Measurements from ENCODE around the gene ZBTB9. TPM values are rescaled to one million over a fixed set of nuclear protein-coding genes. Genes with fewer than 3 reads are reported as not detected.

Gene ZBTB9
- total RNA-seq, 1 experiment from 2014 or later: 19.4 TPM

GRCh38 chr6:33424855-33425667, 29.3 kb upstream of the ZBTB9 start:
- POLR2A ChIA-PET: interaction anchor here (0.7 to 1.2 kb wide), 3 partner anchors 13 to 29 kb away, joined by 3 read pairs; partner anchors contain the start of gene ZBTB9

DNA sequence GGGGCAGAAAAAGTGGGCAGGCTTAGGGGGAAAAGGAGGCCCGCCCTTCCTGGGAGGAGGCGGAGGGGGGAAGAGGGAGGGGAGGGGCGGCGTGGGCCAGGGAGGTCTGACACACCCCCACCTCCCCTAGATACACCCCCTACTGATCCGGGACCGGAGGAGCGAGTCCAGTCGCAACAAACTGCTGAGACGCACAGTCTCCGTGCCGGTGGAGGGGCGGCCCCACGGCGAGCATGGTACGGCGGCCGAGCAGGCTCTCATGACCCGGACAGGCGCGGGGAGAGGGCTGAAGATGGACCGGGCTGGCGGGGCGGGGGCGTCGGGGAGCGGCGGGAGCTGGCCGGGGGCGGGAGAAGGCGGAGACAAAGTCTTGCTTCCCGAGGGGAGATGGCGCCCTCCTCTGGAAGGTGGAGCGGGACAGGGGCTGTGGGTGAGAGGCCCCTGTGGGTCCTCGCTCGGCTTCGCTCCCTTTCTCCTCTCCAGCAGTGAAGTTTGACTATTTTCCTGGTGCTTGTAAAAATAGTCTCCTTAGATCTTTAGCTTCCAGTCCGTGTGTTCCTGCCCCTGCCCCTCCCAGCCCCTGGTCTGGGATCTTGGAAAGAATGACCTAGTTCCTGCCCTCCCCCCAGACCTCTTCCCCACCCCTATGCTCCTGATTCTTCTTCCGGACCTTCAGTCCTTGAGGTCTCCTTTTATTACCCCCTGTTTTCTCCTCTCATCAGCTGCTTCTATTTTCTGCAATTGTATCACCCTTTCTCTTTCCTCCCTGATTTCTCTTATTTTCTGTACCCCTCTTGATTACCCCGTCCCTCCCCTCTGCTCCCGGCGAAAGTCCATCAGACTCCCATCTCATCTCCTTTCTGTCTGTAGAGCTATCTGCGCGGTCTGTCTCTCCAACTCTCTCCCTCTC, 28.5 kb upstream of the ZBTB9 start:
- DNase-seq (ENCODE audit: low spot score): peak; percentile 93
- peak overlapping the region; percentile 85 for H3K4me3 Mint-ChIP-seq
- peaks cover 74% of the 10 kb centered on the region for H3K4me1 Mint-ChIP-seq
- peaks cover 13% of the 10 kb centered on the region for H3K36me3 Mint-ChIP-seq
- peak overlapping the region; percentile 93 for H3K27ac Mint-ChIP-seq
- no peaks in the 10 kb centered on the region; the same call in 1 of the 2 replicates for H3K27me3 Mint-ChIP-seq (ENCODE audit: low read depth)
- peak; percentile 76 for ATAC-seq
- CTCF ChIA-PET: interaction anchor here (0.6 to 2.7 kb wide), 26 partner anchors 8 to 1905 kb away, joined by 3 to 21 read pairs (median 4); partner anchors contain the start of genes B3GALT4, BAK1, CUTA and KIFC1
- POLR2A ChIA-PET: interaction anchor here (0.7 to 1.3 kb wide), 5 partner anchors 8 to 108 kb away, joined by 3 to 6 read pairs (median 3); partner anchors contain the start of genes CUTA, ZBTB22 and ZBTB9
- H3K9me3 Mint-ChIP-seq: no peaks in the 10 kb centered on the region
- no peak for TF ChIP-seq ARID4B (CRISPR knock-in tag; IDR thresholded peaks at IDR 0.05; ENCODE audit: borderline replicate concordance)
- TF ChIP-seq, protein P1, sequence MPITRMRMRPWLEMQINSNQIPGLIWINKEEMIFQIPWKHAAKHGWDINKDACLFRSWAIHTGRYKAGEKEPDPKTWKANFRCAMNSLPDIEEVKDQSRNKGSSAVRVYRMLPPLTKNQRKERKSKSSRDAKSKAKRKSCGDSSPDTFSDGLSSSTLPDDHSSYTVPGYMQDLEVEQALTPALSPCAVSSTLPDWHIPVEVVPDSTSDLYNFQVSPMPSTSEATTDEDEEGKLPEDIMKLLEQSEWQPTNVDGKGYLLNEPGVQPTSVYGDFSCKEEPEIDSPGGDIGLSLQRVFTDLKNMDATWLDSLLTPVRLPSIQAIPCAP (CRISPR knock-in tag; IDR thresholded peaks at IDR 0.05): no peak
- no peak for TF ChIP-seq RELA (CRISPR knock-in tag; IDR thresholded peaks at IDR 0.05; ENCODE audit: borderline replicate concordance)
- no peak for TF ChIP-seq GTF2I (CRISPR knock-in tag; conservative IDR thresholded peaks at IDR 0.05)
- no peak for TF ChIP-seq NR3C1 (CRISPR knock-in tag; conservative IDR thresholded peaks at IDR 0.05; ENCODE audit: low read depth)
- TF ChIP-seq, protein P2, sequence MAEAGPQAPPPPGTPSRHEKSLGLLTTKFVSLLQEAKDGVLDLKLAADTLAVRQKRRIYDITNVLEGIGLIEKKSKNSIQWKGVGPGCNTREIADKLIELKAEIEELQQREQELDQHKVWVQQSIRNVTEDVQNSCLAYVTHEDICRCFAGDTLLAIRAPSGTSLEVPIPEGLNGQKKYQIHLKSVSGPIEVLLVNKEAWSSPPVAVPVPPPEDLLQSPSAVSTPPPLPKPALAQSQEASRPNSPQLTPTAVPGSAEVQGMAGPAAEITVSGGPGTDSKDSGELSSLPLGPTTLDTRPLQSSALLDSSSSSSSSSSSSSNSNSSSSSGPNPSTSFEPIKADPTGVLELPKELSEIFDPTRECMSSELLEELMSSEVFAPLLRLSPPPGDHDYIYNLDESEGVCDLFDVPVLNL (CRISPR knock-in tag; IDR thresholded peaks at IDR 0.05; ENCODE audit: borderline replicate concordance, low read depth): no peak
- TF ChIP-seq FOXJ3 (CRISPR knock-in tag; IDR thresholded peaks at IDR 0.05; ENCODE audit: borderline replicate concordance): no peak
- TF ChIP-seq, protein P3, sequence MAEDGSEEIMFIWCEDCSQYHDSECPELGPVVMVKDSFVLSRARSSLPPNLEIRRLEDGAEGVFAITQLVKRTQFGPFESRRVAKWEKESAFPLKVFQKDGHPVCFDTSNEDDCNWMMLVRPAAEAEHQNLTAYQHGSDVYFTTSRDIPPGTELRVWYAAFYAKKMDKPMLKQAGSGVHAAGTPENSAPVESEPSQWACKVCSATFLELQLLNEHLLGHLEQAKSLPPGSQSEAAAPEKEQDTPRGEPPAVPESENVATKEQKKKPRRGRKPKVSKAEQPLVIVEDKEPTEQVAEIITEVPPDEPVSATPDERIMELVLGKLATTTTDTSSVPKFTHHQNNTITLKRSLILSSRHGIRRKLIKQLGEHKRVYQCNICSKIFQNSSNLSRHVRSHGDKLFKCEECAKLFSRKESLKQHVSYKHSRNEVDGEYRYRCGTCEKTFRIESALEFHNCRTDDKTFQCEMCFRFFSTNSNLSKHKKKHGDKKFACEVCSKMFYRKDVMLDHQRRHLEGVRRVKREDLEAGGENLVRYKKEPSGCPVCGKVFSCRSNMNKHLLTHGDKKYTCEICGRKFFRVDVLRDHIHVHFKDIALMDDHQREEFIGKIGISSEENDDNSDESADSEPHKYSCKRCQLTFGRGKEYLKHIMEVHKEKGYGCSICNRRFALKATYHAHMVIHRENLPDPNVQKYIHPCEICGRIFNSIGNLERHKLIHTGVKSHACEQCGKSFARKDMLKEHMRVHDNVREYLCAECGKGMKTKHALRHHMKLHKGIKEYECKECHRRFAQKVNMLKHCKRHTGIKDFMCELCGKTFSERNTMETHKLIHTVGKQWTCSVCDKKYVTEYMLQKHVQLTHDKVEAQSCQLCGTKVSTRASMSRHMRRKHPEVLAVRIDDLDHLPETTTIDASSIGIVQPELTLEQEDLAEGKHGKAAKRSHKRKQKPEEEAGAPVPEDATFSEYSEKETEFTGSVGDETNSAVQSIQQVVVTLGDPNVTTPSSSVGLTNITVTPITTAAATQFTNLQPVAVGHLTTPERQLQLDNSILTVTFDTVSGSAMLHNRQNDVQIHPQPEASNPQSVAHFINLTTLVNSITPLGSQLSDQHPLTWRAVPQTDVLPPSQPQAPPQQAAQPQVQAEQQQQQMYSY (CRISPR knock-in tag; IDR thresholded peaks at IDR 0.05): no peak
- no peak for TF ChIP-seq ZNF416 (CRISPR knock-in tag; IDR thresholded peaks at IDR 0.05)

More at GRCh38 chr6:33424855-33425667, 29.3 kb upstream of the ZBTB9 start:
- DNase-seq (ENCODE audit: low spot score) (no peak), ATAC-seq (no peak)
- Mint-ChIP-seq H3K4me1 (peaks cover 65% of the 10 kb centered on the region), H3K9me3 (no peaks in the 10 kb centered on the region), H3K27ac (peak overlapping the region; percentile 93), H3K4me3 (peak overlapping the region; percentile 85), H3K36me3 (peaks cover 13% of the 10 kb centered on the region), H3K27me3 (ENCODE audit: low read depth) (no peaks in the 10 kb centered on the region; the same call in 1 of the 2 replicates)
- CTCF ChIA-PET: interaction anchor here (0.7 to 2.7 kb wide), 18 partner anchors 7 to 1906 kb away, joined by 3 to 21 read pairs (median 4); partner anchors contain the start of genes B3GALT4, BAK1, CUTA and KIFC1
- TF ChIP-seq, protein P3 (CRISPR knock-in tag; IDR thresholded peaks at IDR 0.05): peak; percentile 69
- TF ChIP-seq ZNF317 (CRISPR knock-in tag; IDR thresholded peaks at IDR 0.05; ENCODE audit: borderline replicate concordance, low read depth) (no peak), CREB1 (CRISPR knock-in tag; IDR thresholded peaks at IDR 0.05) (no peak), ATF3 (CRISPR knock-in tag; conservative IDR thresholded peaks at IDR 0.05) (no peak), NFATC4 (CRISPR knock-in tag; IDR thresholded peaks at IDR 0.05) (no peak), CBFB (CRISPR knock-in tag; IDR thresholded peaks at IDR 0.05; ENCODE audit: low read depth) (no peak)

Data from WTC11 (cell line).